ENCODE measurements around the gene RETREG3.

DNA sequence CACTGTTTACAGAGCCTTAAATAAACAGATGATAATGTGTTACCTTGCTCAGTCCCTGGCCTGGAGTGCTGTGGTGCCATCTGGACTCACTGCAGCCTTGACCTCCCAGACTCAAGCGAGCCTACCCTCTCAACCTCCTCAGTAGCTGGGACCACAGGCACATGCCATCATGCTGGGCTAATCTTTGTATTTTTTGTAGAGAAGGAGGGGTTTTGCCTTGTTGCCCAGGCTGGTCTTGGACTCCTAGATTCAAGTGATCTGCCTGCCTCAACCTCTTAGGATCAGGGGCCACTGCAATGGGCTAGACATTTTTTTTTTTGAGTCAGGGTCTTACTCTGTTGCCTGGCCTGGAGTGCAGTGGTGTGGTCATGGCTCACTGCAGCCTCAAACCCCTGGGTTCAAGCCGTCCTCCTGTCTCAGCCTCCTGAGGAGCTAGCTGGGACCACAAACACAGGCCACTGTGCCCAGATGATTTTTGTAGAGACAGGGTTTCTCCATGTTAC is 78.2 kb downstream of the RETREG3 start:
- TF ChIP-seq, protein P1, sequence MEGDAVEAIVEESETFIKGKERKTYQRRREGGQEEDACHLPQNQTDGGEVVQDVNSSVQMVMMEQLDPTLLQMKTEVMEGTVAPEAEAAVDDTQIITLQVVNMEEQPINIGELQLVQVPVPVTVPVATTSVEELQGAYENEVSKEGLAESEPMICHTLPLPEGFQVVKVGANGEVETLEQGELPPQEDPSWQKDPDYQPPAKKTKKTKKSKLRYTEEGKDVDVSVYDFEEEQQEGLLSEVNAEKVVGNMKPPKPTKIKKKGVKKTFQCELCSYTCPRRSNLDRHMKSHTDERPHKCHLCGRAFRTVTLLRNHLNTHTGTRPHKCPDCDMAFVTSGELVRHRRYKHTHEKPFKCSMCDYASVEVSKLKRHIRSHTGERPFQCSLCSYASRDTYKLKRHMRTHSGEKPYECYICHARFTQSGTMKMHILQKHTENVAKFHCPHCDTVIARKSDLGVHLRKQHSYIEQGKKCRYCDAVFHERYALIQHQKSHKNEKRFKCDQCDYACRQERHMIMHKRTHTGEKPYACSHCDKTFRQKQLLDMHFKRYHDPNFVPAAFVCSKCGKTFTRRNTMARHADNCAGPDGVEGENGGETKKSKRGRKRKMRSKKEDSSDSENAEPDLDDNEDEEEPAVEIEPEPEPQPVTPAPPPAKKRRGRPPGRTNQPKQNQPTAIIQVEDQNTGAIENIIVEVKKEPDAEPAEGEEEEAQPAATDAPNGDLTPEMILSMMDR (IDR thresholded peaks at IDR 0.05), result no peak
- TF ChIP-seq POLR2A (IDR thresholded peaks at IDR 0.05), result no peak

All from upper lobe of left lung (tissue), 4 donors.